T1000 (cell line): ENCODE measurements around the gene NOVA2.

Source experiments
- DNase-seq: peaks from one replicate; lab custom pipeline; 2025; ENCODE audit warnings: mixed read lengths; lab: John Stamatoyannopoulos, UW

The NOVA2 gene

GRCh38 chr19:46000491-46001246, 27.0 kb upstream of the NOVA2 start:
- DNase-seq = no peak

GRCh38 chr19:45999653-46000121, 26.0 kb upstream of the NOVA2 start:
- no peak for DNase-seq

- no peak for DNase-seq
Measured at GRCh38 chr19:45998834-45999233, 25.2 kb upstream of the NOVA2 start.

GRCh38 chr19:45996933-45997332, 23.3 kb upstream of the NOVA2 start:
- no peak for DNase-seq

- no peak for DNase-seq
Measured at GRCh38 chr19:45995715-45996385, 22.2 kb upstream of the NOVA2 start.

- peak; percentile 97 for DNase-seq
Measured at GRCh38 chr19:45994998-45995714, 21.5 kb upstream of the NOVA2 start, which contains the start of gene CCDC61. Gene CCDC61, plus strand, starts transcription at chr19:45995467. Its CDS starts 7,552 bp downstream, at chr19:46003019.

GRCh38 chr19:45994456-45994997, 20.9 kb upstream of the NOVA2 start:
- DNase-seq = no peak

- DNase-seq = no peak
Measured at GRCh38 chr19:45990113-45990728, 16.6 kb upstream of the NOVA2 start.

- no peak for DNase-seq
Measured at GRCh38 chr19:45985321-45985720, 11.7 kb upstream of the NOVA2 start.

GRCh38 chr19:45981350-45981749, 7.7 kb upstream of the NOVA2 start:
- no peak for DNase-seq

- DNase-seq = no peak
Measured at GRCh38 chr19:45978156-45978555, 4.5 kb upstream of the NOVA2 start.

- no peak for DNase-seq
Measured at GRCh38 chr19:45976178-45976577, 2.5 kb upstream of the NOVA2 start.

- DNase-seq = no peak
Measured at GRCh38 chr19:45975306-45976070, 1.8 kb upstream of the NOVA2 start.

- DNase-seq = no peak
Measured at GRCh38 chr19:45972947-45973540, 621 bp downstream of the NOVA2 start.

GRCh38 chr19:45972081-45972946, 1.4 kb downstream of the NOVA2 start:
- no peak for DNase-seq

GRCh38 chr19:45971260-45971902, 2.3 kb downstream of the NOVA2 start:
- DNase-seq = no peak

- DNase-seq = no peak
Measured at GRCh38 chr19:45969676-45970075, 4.0 kb downstream of the NOVA2 start.

GRCh38 chr19:45968626-45969025, 5.0 kb downstream of the NOVA2 start:
- no peak for DNase-seq

GRCh38 chr19:45967246-45967645, 6.4 kb downstream of the NOVA2 start:
- DNase-seq = no peak
